CD4-positive, alpha-beta T cell treated with Interferon gamma for 1 hour (primary cell): ENCODE results near the gene MACROH2A2.
"Not testable (repeated sequence)": the region's sequence is repeated elsewhere in the genome, so short reads cannot be mapped to it uniquely, and the experiment has no call there.

Experiments used
- DNase-seq: peaks from one replicate; pipeline ENCODE4 v3.0.0-alpha.2; 2020

MACROH2A2 gene

DNA sequence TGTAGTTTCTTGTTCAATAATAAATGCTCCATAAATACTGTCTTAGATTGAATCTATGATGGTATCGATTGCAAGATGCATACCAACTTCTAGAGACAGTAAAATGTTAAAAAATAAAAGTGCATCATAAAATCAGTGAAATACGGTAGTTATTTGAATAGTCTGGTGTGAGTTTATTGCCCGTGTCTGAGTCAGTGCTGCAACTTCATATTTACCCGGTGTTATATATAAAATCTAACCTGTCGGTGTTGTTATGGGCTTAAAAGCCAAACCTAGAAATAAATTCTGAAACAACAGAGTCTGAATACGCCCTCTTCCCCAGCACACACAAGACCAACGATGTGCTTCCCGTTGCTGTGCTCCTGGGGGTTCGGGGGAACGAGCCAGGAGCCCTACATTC is 16.3 kb downstream of the MACROH2A2 start:
- DNase-seq, result no peak

DNA sequence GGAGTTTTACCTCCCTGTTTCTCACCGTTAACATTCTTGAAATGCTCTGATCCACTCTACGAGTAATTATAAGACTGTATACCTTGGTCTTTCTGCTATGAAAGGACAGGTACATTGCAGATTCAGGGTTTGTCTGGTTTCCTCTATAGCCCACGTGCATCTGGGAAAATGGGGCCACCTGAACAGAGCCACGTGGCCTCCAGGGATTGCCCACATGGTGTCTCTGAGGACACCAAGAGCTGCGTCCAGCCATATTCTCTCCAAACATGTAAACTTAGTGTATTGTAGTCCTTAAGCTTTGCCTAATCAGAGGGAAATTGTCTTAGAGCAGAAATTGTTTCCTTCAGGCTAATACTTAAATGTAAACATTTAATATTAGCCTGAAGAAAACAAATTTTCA is 16.7 kb downstream of the MACROH2A2 start:
- no peak for DNase-seq

DNA sequence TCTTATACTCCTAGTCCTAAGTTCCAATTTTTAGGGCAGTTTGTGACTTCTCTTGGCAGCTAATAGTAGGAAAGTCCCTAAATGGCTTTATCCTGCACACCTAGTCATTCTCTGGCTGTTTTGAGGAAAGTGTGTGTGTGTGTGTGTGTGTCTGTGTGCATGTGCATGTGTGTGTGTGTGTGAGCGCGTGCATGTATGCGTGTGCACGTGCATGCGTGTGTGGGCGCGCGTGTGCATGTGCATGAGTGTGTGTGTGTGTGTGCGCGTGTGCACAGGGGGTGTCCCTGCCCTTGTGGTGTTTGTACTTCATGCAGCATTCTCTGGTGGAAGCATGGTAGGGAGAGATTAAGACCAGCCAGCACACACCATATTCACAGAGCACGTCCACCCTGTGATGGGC is 18.2 kb downstream of the MACROH2A2 start:
- no peak for DNase-seq

DNA sequence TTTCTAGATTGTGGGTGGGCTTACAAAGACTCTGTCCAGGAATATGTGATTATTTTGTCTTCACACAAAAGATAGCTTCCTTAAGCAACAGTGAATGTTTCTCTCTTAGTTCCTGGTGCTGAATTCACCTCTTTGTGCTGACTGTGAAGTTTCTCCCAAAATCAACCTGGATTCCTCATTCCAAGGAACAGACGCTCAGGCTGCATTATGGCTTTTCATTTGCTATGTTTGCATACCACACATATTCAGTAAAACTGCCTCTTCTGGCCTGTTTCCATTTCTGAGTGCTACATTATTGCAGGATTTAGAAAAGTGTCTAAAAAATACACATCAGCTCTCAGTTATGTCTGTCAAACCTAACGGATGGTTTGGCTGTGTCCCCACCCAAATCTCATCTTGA is 21.5 kb downstream of the MACROH2A2 start:
- DNase-seq, result no peak

DNA sequence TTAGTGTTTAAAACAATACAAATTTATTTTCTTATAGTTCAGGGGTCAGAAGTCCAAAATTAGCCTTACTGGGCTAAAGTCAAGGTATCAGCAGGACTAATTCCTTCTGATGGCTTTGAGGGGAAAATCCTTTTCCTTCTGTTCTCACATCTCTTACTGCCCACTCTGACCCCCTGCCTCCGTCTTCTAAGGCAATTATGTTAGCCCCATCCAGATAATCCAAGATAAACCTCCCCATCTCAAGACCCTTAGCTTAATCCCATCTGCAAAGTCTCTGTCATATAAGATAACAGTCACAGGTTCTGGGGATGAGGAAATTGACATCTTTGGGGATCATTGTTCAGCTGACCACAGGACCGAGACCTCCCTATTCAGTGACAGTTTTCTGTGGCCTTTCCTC is 22.3 kb downstream of the MACROH2A2 start:
- DNase-seq, result no peak

DNA sequence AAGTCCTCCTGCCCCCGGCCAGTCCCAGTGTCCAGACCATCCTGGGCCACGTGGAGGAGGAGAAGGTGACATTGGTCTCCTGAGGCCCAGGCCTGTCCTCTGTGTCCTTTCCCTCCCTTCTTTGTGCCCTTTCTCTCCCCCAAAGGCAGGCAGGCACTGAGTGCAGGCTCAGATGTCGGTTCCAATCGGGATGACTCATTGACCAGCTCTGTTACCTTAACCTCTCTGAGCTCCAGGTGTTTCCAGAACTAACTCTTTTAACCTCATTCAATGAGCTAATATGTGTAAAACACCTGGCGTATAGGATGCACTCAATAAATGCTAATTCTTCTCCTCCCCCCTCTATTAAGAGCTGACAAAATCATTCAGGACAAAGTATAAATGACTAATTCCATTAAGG is 25.7 kb downstream of the MACROH2A2 start:
- no peak for DNase-seq

DNA sequence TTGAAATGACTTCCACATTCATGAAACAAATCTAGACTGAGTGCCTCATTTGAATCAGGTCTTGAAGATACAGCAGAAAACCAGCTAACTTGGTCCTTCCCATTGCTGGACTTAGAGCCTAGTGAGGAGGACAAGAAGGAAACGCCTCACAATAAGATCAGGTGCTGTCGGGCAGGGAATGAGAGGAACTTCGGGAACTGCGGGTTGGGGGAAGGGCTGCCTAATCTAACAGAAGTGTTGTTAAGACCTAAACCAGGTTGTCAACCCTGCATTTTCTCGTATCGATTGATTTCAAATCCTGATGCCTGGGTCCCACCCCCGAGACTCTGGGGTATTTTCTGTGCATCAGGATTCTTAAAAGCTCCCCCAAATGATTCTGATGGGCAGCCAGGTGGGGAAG is 26.3 kb downstream of the MACROH2A2 start:
- DNase-seq, result no peak

DNA sequence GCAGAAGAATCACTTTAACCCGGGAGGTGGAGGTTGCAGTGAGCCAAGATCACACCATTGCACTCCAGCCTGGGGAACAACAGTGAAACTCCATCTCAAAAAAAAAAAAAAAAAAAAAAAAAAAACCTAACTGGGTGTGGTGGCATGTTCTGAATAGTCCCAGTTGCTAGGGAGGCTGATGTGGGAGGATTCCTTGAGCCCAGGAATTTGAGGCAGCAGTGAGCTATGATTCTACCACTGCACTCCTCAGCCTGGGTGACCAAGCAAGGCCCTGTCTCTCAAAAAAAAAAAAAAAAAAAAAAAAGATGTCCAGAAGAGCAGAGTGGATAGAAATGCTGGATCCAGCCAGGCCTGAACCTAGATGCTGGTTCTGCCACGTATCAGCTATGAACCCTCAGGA is 28.1 kb downstream of the MACROH2A2 start:
- DNase-seq, result not testable (repeated sequence)

DNA sequence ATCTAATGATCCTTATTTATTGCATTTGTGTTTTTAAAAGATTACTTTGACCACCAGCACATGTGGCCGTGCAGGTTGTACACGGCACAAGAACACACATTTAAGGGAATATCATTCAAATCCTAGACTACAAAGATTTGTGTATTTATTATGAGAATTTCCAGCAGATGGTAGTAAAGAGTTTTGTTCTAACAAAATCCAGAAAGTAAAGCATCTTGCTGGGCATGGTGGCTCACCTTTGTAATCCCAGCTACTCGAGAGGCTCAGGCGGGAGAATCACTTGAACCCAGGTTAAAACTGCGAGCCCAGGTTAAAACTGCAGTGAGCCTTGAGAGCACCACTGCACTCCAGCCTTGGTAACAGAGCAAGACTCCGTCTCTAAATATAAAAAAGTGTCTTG is 31.5 kb downstream of the MACROH2A2 start:
- no peak for DNase-seq

DNA sequence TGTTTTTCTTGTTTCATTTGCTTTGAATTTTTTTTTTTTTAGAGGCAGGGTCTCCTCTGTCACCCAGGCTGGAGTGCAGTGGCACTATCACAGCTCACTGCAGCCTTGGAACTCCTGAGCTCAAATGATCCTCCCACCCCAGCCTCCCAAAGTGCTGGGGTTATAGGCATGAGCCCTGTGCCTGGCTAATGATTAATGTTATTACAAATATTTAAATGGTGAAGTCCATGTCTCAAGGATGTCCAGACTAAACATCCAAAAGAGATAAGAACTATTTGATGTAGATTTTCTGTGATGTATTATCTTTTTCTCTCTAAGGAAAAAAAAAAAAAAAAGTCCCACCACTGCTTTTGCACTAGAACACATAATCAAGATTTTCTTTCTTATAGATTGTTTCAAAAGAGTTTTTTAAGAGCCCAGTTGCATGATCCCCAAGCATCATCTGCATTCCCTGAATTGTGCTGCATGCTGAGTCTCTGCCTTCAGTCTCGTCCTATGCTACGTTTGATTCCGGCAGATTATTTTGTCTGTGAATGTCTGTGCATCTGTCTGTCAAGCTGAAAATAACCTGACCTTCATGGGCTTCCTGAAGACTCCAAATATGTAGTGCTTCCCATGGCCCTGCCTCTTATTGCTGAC is 33.4 kb downstream of the MACROH2A2 start:
- DNase-seq, result no peak

DNA sequence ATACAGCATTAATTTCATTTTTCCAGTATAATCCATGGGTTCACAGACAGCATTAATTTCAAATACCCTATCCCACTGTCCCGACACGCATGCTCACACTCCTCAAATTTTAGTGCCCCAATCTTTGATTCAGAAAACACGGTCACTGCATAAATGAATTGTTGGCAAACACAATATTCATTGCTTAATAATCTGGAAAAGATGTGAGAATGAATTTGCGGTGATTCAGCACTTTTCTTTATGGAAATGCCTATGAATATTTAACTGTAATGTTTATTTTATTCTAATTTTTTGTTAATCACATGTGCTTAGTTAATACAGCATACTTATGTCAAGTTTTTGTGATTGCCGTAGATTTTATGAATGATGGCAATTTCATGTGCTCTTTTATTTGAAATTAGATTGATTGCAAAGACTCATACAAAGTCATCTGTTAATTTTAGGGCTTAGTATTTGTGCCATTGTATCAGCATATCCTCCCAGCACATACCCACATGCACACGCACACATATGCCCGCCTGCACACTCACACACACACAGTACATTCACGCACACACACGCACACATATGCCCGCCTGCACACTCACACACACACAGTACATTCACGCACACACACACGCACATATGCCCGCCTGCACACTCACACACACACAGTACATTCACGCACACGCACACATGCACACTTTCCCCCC is 35.1 kb downstream of the MACROH2A2 start:
- no peak for DNase-seq

DNA sequence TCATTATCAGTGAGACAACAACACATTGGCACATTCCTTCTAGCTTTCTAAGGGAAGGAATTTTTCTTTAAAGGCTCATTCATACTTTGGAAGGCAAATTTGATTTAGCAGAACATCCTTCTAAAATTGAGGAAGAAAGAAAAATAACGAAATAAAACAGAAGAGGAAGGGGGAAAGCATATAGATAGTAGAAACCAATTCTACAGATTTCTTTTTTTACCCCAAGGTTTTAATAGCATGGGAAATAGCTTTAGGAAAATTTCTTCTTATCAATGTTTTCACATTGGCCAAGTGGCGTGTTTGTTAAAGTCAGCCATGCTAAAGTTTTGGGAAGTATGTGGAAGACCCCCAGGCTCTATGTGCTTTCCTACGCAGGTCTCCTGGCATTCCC is 35.7 kb downstream of the MACROH2A2 start:
- DNase-seq, result no peak

DNA sequence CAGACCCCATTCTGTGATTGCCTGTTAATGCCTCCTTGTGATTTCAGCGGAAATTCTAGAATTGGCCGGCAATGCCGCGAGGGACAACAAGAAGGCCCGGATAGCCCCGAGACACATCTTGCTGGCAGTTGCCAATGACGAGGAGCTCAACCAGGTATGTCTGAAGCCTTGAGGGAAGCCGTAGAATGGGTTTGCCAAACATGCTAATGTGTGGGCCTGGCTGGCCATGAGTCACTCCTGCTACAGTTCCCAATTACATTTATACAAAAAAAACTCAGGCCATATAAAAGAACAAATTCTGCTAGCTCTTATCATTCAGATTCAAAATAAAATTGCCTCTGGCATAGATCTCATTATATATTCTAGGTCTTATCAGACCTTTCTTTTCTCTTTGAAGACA is 37.4 kb downstream of the MACROH2A2 start:
- no peak for DNase-seq

DNA sequence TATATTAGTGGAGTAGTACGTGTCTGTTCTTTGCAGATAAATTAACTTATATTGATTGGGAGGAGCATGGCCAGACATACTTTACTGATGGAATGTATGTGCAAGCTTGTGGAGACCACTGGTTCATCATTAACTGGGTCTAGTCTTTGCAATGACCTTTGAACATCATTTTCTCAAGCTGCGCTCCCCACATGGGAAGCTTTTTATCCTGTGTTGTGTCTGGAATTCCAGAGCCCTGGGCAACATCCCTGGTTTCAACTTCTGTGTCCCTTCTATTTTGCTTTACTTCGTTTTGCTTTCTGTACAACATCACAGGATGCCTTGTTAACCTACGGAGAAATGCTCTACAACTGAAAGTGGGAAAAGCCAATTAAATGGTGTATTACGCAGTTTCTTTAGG is 38.3 kb downstream of the MACROH2A2 start:
- DNase-seq, result no peak

DNA sequence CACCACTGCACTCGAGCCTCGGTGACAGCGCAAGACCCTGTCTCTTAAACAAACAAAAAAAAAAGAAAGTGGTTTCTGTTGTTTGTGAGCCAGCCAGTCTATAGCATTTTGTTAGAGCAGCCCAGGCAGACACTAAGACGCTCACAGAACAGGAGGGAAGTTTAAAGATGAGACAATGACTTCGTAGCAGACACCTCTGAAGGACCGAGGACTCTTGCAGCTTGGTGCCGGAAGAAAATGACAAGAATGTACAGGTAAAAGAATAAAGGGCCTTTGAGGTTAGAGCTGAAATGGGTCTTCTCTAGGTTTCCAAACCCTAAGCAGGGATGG is 39.7 kb downstream of the MACROH2A2 start:
- DNase-seq, result no peak

DNA sequence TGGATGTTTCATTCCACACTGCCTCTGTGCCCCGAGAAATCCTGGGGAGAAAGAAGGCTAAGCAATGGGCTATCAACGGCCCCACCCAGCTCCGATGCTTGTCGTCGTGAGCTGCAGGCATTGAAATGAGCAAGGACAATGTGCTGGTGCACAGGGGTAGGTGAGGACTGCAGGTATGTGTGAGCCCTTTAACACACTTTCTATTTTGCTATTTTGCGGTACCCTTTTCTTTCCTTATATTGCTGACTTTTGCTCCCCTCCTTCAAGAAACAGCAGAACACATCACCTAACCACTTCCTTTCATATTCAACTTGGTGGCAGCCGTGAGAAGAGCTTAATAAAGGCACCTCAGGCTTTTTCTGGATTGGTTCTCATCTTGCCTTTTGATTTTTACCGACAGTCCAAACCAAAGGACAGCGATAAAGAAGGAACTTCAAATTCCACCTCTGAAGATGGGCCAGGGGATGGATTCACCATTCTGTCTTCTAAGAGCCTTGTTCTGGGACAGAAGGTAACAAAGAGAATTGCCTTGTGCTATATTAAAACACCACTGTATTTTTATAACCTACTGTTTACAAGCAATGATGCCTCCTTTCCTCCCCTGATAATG is 40.8 kb downstream of the MACROH2A2 start:
- no peak for DNase-seq

DNA sequence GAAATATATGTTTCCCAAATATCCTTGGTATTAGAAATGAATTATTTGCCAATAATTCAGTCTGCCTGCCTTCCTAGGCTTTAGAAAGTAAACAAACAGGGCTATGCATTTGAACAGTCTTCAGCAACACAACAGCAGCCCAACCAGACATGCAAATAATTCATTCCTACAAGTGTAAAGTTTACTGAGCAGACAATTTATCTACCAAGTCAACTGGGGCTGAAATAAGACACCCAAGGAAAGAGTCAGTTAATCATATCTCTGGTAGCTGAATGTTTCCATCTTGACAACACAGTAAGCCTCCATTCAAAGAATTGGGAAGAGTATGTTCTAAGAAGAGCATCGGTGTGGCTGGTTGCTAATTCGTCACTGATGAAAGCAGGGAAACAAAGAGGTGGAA is 41.6 kb downstream of the MACROH2A2 start:
- DNase-seq, result no peak

DNA sequence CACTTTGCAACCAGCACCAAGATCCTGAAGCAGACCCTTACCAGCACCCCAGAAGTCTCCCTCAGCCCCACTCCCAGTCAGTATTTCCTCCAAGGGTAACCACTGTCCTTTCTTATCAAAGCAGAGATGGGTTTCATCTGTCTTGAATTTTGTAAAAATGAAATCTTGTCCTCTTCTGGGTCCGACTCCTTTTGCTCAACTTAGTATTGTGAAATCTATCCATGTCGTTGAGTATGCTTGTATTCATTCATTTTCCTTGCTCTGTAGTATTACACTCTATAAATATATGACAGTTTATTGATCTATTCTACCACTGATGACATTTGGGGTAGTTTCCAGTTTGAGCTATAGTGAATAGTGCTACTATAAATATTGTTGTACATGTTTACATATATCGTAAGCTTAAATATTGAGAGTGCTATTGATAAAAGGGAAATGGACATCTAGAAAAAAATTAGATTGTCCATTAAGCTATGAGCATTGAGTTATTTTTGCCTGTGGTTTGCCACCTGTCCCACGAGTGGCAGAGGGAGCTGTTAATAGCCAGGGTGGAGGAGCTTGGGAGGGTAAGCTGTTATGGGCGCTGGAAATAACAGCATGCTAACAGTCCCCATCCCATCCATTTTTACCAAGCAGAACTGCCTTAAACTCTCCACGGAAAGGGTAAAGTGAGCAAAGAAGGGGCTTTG is 43.5 kb downstream of the MACROH2A2 start:
- DNase-seq, result no peak

DNA sequence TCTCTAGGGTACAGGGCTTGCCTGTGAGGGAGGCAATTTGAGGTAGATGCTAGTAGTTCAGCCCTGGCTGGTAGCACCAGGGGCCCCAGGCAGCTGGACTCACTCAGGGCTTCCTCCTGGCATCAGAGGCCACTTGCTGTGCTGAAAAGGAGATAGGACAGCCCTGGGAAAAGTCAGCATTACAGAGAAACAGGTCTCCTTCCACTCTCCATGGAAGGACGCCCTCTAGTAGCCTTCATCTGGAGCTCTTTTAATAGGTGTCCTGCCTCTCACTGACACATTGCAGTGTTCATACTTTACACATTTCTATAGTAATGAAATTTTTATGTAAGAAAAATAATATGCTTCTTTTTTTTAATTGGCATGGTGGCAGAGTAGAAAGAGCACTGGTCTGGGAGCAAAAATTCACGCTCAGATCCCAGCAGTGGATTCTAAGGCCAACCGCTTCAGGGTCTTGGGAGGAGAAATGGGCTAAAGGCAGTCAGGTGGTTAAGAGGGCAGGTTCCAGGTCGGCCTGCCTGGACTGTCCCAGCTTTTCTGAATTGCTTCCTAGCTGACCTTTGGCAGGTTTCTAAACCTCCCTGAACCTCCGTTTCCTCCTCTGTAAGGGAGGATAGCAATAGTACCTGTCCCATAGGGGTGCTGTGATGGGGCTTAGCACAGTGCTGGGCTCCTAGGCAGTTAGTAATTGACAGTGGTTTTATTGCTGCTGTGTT is 44.2 kb downstream of the MACROH2A2 start:
- no peak for DNase-seq

DNA sequence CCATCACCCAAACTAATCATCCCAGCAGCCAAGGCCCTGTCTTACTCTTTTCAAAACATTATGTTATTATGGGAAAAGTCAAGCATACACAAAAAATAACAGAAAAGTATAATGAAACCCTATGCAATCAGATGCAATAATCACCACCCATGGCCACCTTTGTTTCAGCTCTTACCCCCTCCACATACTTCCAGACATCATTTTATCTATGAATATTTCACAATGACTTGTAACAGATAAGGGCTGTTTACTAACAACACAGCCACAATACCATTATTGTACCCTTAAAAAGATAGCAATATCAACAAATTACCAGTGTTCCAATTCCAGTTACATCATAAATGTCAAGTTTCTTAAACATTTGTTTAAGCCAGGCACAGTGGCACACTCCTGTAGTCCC is 44.8 kb downstream of the MACROH2A2 start:
- DNase-seq, result no peak

DNA sequence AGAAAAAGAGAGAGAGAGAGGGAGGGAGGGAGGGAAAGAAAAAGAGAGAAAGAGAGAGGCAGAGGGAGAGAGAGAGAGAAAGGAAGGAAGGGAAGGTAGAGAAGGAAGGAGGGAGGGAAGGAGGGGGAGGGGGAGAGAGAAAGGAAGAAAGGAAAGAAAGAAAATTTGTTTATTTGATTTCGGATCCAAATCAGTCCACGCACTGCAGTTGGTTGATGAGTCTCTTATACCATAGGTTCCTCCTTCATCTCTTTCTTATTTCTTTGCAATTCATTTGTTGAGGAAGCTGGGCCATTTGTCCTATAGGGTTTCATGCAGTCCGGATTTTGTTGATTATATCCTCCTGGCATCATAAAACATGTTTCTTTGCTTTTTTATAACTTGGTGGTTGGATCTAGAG is 45.6 kb downstream of the MACROH2A2 start:
- DNase-seq, result no peak

DNA sequence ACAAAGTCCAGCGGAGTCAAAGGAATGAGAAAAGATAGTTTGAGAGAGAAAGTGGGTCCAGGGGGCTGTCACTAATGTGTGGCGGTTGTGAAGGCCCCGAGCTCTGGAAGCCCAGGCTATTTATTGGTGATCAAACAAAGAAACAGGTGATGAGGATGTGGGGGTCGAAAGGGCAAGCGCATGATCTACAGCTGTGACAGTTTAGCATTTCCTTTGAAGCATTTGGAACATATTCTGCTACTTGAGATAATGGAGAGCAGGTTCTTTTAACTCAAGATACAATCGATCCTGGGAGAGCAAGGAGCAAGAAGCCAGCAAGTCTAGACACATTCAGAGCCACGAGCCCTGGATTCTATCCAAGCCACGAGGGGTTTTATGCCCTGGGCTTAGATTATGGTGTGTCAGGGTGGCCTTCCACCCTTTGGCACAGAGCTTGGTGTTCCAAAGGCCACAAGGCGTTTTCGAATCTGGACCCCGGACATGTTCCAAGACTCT is 48.5 kb downstream of the MACROH2A2 start:
- not testable (repeated sequence) for DNase-seq

DNA sequence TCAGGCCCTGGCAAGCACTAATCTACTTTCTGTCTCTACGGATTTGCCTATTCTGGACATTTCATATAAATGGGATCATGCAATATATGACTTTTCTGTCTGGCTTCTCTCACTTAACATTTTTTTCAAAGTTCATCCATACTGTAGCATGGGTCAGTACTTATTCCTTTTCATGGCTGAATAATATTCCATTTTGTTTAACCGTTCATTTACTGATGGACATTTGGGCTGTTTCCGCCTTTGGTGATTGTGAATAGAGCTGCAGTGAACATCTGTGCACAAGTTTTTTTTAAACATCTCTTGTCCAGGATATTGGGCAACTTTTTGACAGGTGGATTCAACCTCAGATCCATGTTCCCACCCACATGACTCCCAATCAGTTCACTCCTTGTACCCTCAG is 49.0 kb downstream of the MACROH2A2 start:
- no peak for DNase-seq
